Neural progenitor cell (in vitro differentiated cells): Measurements from ENCODE around the gene B3GALT5.

Experiments
- CTCF ChIP-seq: fragments of 200-600 bp; sonication (generic); IDR thresholded peaks from 2 replicates; pipeline ENCODE4 v1.5.1; 2017; ENCODE audit warnings: antibody characterized with exemption, mild to moderate bottlenecking
- EZH2 ChIP-seq: fragments of 200-600 bp; sonication (generic); IDR thresholded peaks from 2 replicates; pipeline ENCODE4 v1.6.1; 2017; ENCODE audit warnings: antibody characterized with exemption, mild to moderate bottlenecking, moderate library complexity
- EZH2phosphoT487 ChIP-seq: fragments of 200-600 bp; sonication (generic); IDR thresholded peaks from 2 replicates; pipeline ENCODE4 v1.6.1; 2017; ENCODE audit warnings: antibody characterized with exemption

GRCh38 chr21:39666681-39667315 lies 54.1 kb downstream of the B3GALT5 start:
- TF ChIP-seq CTCF (no peak), EZH2 (no peak), EZH2phosphoT487 (no peak)
